GM21390 (cell line): ENCODE data around the gene AQP1.

Experiments
- ATAC-seq: cut with Tn5 transposase; IDR thresholded peaks from one replicate; pipeline ENCODE4 v1.9.1; 2021; ENCODE audit not compliant: unreplicated experiment

The AQP1 gene

DNA sequence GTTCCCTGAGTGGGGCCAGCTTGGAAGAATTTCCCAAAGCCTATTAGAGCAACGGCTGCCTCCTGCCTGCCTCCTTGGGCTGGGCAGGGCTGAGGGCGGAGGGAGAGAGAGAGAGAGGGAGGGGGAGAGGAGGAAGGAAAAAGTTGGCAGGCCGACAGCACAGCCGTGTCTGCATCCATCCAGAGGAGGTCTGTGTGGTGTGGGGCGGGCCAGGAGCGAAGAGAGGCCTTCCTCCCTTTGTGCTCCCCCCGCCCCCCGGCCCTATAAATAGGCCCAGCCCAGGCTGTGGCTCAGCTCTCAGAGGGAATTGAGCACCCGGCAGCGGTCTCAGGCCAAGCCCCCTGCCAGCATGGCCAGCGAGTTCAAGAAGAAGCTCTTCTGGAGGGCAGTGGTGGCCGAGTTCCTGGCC lies at the start of gene AQP1:
TSS of gene AQP1 (plus strand) at position 293 of the 409 bp plus-strand sequence. CDS start at position 350, 57 bp downstream.
- no peak for ATAC-seq

DNA sequence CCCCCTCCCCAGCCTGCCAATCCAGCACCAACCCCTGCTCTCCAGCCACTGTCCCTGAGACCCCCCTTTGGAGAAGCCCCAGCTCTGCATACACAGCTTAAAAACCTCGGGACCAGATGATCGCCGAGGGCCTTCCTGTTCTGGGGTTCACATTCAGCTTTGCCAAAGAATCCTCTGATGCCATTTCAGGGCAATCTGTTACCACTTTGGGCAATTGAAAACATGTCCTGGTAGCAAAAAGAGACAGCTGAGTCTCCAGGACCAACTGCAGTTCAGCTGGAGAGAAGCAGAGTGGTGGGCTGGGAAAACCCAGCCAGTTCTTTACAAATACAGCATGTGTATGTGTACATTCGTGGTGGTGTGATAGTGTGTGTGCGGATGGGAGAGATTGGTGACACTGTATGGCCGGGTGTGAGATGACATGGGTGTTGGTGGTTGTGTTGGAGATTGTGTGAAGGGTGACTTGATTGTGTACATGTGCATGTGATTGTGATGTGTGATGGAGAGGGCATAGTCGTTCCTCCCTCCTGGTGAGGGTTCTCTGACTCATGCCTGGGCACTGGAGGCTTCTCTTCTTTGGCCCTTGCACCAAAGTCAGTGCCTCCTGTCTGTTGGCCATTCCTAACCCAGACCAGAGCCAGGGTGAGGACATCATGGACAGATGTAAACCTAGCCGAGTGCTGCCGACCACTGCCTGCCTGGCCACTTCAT lies 48.5 kb upstream of the AQP1 start:
- no peak for ATAC-seq

- ATAC-seq = no peak
Observed at GRCh38 chr7:30863706-30864035, 48.0 kb upstream of the AQP1 start.

GRCh38 chr7:30864101-30864500 lies 47.6 kb upstream of the AQP1 start:
- ATAC-seq = no peak

DNA sequence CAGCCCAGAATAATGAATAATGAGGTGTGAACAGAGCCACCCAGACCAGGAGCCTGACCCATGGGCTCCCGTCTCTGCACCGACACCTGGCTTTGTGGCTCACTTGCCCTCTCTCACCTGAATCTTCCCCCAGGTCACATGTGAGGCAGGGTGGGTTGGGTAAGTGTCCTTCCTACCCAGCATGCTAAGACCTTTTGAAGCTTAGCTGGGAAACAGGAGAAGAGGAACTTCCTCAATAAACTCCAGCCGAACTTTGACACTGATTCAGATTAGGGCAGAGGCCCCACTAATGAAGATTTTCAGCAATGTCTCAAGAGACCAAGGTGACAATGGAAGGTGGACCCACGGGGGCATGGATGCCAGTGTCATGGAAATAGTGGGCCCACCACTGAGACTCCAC lies 46.6 kb upstream of the AQP1 start:
- no peak for ATAC-seq

- ATAC-seq = no peak
Observed at GRCh38 chr7:30865821-30866220, 45.8 kb upstream of the AQP1 start.

DNA sequence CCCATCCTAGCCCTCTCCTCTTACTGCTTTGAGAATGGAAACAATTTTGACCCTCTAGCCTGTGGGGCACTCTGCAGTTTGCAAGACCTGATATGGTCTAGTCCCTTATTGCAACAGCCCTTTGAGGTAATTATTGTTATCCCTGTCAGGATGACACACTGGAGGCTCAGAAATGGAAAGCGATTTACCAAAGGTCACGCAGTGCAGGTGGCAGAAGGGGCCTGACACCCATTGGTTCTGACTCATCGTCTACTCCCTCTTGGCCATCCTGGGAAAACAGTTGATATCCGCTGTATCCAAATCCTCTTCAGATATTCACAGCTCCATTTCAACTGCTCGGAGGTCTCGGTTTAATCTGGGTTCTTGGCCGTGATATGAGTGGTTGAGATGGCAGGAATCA lies 44.7 kb upstream of the AQP1 start:
- ATAC-seq = no peak

- no peak for ATAC-seq
Observed at GRCh38 chr7:30867483-30867882, 44.2 kb upstream of the AQP1 start.

GRCh38 chr7:30869794-30870611 lies 41.6 kb upstream of the AQP1 start:
- ATAC-seq = no peak

DNA sequence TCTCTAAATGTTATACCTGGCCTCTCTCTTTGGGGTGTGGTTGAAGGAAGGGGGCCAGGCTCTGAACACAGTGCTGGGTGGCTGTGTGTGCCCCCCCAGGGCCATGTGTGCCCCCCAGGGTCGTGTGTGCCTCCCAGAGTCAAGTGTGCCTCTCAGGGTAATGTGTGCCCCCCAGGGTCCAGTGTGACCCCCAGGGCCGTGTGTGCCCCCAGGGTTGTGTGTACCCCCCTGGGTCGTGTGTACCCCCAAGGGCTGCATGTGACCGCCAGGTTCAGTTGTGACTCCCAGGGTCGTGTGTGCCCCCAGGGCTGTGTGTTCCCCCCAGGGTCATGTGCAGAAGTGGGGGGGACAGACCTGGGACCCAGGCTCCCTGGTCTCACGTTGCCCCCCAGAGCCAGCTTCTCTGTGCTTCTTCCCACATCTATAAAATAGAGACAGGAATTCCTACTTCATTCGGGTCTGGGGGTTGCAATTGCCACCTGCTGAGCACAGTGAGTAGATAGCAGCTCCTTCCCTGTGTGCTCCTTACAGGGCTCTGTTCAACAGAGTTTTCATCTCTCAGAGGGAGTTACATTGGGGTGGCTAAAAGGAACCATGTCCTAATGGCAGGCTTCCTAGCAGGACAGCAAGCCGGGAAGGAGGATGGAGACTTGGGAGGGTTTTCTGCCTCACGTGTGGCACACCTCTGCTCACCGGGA lies 40.7 kb upstream of the AQP1 start:
- ATAC-seq = no peak

DNA sequence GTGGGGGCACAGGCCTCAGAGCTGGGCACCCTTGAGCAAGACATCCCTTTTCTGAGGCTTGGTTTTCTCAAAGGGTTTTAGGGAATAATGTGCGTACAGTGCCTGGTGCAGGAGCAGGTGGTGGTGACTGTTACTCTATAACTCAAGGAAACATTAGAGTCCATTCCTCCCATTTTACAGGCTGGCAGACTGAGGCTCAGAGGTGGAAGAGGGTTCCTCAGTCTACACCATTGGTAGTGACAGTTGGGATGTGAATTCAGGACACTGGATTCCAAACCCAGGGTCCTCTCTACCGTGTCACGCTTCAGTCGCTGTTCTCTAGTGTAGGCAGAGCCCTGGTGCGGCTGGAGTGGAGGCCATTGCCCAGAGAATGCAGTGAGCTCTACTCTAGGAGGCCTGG lies 40.0 kb upstream of the AQP1 start:
- no peak for ATAC-seq

DNA sequence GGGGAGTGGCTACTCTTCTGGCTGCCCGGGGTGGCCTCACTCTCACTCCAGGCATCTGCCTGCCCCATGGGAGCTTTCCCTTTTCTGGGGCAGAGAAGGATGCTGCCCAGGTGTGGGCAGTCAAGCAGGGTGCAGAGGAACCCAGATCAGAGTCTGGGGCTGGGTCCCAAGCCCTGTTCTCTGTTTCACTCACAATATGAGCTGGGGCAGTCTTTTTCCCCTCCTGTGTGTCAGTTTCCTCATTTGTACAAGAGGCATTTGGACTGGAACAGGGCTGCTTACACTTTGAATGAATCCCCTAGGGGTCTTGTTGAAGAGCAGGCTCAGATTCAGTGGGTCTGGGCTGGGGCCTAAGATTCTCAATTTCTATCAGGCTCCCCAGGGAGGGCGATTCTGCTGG lies 38.4 kb upstream of the AQP1 start:
- ATAC-seq = no peak

GRCh38 chr7:30873656-30874055 lies 38.0 kb upstream of the AQP1 start:
- no peak for ATAC-seq

GRCh38 chr7:30874656-30875302 lies 36.9 kb upstream of the AQP1 start:
- no peak for ATAC-seq

GRCh38 chr7:30877015-30877769 lies 34.5 kb upstream of the AQP1 start:
- no peak for ATAC-seq

- no peak for ATAC-seq
Observed at GRCh38 chr7:30877993-30878392, 33.7 kb upstream of the AQP1 start.

GRCh38 chr7:30879139-30880124 lies 32.2 kb upstream of the AQP1 start:
- no peak for ATAC-seq

DNA sequence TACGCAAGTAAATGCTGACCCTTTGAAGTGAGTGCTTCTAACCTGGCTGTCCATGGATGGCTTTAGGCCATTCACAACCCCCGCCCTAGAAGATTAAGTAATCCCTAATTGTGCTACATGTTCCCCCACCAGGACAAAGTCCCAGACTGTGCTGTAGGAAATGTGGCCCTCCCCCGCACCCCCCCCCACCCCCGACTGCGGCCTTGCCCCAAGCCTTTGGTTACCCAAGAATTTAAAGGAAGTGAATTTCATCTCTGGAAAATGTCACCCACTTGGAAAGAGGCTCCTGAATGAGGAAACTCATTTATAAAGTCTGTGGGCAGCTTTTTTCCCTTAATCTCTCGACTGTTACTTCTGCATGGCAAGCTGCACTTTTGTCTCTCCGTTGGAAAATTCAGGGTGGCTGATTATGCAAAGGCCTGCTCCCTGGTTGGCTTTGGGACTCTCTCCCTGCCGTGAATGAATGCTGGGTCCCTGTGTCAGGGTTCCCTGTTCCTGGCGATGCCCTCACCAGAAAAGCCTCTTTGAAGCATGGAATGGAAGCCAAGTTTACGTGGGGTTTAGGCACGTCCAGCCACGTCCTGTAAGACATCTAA lies 31.4 kb upstream of the AQP1 start:
- ATAC-seq = no peak

DNA sequence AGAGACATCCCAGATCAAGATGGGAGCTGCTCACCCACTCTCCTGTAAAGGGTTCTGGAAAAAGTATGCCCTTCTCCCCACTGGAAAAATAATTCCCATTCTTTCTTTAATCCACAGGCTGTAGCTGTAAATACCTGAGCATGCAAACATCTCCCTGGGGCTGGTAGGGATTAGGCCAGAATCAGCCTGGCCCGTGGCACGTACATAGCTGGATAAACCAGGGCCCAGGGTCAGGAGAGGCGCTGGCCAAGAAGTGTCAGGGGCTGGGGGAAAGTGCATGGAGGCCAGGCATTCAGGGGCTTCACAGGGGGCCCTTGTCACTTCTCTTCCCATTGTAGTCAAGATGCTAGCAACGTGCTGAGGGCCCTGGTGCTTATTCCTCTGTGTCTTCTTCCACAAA lies 30.7 kb upstream of the AQP1 start:
- no peak for ATAC-seq
